HG03469 (cell line): ENCODE measurements around the gene TMEM255B.
"Not testable (repeated sequence)": the region's sequence is repeated elsewhere in the genome, so short reads cannot be mapped to it uniquely, and the experiment has no call there.

Experiments used
- ATAC-seq: cut with Tn5 transposase; IDR thresholded peaks from one replicate; pipeline ENCODE4 v1.9.1; 2021; ENCODE audit warnings: mild to moderate bottlenecking, moderate library complexity, moderate number of reproducible peaks; ENCODE audit not compliant: unreplicated experiment

TMEM255B gene

GRCh38 chr13:113784645-113785024, 25.6 kb downstream of the TMEM255B start:
- ATAC-seq, result no peak

GRCh38 chr13:113785051-113786010, 26.3 kb downstream of the TMEM255B start:
- ATAC-seq, result no peak

GRCh38 chr13:113786262-113786841, 27.3 kb downstream of the TMEM255B start:
- ATAC-seq, result no peak

DNA sequence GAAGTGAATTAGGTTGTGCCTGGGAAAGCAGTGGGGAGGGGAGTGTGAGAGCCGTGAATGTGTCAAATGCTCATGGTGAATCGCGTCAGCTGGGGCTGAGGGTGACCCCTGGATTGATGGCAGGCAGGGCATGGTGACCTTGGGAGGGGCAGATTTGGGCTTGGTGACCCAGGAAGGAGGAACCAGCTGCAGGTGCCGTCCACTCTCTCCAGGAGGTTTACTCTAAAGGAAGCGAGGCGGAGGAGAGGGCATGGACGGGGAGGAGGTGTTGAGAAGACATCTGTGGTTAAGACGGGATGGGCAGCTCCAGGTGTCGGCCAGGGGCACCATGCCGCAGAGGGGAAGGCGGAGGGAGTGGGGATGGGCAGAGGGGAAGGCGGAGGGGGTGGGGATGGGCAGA, 28.7 kb downstream of the TMEM255B start:
- no peak for ATAC-seq

DNA sequence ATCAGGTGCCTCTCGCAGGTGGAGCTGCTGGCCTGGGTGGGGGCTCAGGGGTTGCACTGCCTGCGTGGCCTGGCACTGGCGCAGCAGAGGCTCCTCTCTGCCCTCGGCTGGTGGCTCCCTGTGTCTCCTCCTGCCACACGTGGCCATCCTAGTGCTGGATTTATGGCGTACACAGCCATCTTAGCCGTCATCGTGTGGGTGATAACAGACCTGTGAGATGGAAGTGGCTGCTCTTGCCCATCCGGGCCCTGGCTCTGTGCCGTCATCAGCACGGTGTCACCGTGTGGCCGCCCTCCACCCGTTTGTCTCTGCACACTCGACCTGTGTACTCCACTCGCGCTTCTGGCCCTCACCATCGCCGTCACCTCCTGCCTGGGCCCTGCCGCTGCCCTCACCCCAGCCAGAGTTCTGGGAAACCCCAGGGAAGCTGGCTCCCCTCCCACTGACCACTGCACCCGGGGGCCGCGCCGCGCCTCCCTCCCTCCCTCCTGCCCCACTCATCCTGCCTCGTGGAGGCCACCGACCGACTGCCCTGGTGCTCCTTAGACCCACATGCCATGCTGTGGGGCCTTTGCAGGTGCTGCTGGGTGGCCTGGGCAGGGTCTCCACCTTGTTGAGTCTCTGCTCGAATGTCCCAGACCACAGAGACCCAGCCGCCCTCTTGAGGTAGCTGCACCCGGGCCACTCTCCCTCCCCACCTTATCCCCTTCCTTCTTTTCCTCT, 29.5 kb downstream of the TMEM255B start:
- ATAC-seq, result no peak

GRCh38 chr13:113789167-113789566, 30.1 kb downstream of the TMEM255B start:
- no peak for ATAC-seq

DNA sequence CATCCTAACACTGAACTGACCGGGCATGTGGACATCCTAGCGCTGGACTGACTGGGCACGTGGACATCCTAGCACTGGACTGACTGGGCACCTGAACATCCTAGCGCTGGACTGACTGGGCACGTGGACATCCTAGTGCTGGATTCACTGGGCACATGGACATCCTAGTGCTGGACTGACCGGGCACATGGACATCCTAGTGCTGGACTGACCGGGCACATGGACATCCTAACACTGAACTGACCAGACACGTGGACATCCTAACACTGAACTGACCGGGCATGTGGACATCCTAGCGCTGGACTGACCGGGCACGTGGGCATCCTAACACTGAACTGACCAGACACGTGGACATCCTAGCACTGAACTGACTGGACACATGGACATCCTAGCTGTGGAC, 30.9 kb downstream of the TMEM255B start:
- not testable (repeated sequence) for ATAC-seq

- no peak for ATAC-seq
Measured at GRCh38 chr13:113791226-113791625, 32.2 kb downstream of the TMEM255B start.

- ATAC-seq, result no peak
Measured at GRCh38 chr13:113791761-113792160, 32.7 kb downstream of the TMEM255B start.

DNA sequence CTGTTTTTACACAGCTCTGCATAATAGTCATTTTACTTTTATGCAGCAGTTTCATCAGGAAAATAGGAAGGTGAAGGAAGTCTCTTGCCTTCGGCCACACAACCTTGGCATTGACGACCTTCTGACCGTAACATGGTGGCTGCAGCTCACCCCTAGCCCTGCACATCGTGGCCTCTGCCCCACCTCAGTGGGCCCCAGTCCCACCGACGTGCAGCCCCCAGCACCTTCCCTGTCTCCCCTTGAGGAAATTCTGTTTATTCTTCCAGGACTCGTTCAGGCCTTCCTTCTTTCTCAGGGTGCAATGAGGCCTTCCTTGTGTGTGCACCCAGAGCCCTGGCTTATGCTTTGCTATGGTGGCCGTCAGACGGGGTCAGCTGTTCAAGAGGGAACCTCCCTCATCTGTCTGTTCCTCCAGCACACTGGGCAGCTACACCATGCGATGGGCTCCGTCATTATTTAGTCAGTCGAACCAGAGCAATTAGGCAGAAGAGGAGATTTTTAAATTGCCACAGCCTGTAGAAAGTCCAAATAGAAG, 33.3 kb downstream of the TMEM255B start:
- no peak for ATAC-seq

GRCh38 chr13:113792886-113793717, 34.1 kb downstream of the TMEM255B start:
- ATAC-seq, result no peak

GRCh38 chr13:113793718-113794085, 34.7 kb downstream of the TMEM255B start:
- no peak for ATAC-seq

DNA sequence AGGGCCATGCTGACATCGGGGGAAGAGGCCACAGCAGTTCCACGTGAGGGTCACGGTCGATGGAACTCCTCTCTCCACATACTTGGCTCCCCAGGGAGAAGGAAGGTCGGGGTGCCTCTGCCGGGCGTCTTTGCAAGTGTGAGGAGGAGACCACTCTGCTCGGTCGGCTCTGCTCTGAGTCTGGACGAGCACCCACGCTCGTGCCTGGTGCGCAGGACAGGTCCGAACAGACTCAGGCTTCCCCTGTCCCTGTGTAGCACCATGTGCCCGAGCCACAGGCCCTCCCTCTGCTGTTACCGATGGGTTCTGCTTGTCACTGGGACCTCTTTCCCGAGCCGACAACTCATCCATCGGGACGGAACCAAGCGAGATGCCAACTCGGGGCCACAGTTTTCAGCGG, 35.1 kb downstream of the TMEM255B start:
- no peak for ATAC-seq

DNA sequence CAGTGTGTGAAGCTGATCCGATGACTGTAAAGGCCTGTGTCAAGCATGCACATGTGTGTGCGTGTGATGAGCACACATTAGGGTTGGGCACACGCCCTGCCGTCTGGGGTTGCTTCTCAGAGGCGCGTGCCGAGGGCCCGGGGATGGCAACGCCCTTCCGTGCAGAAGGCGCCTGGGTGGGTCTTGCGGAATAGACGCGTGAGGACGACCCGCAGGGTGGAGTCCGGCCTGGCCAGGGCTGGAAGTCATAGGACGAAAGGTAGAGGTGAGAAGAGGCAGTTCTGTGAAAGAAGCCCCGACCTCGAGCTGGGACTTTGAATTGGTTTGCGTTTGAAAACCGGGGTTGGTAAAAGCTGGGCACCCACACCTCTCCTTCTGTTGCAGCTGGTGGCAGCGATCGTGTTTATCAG, 35.7 kb downstream of the TMEM255B start:
- no peak for ATAC-seq

DNA sequence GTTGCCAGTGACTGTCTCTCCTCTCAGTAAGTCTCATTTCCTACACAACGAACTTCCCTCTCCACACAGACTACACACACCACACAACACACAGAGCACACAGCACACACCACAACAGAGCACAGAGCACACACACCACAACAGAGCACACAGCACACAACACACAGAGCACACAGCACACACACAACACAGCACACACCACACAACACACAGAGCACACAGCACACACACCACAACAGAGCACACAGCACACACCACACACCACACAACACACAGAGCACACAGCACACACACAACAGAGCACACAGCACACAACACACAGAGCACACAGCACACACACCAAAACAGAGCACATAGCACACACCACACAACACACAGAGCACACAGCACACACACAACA, 36.3 kb downstream of the TMEM255B start:
- ATAC-seq, result not testable (repeated sequence)

DNA sequence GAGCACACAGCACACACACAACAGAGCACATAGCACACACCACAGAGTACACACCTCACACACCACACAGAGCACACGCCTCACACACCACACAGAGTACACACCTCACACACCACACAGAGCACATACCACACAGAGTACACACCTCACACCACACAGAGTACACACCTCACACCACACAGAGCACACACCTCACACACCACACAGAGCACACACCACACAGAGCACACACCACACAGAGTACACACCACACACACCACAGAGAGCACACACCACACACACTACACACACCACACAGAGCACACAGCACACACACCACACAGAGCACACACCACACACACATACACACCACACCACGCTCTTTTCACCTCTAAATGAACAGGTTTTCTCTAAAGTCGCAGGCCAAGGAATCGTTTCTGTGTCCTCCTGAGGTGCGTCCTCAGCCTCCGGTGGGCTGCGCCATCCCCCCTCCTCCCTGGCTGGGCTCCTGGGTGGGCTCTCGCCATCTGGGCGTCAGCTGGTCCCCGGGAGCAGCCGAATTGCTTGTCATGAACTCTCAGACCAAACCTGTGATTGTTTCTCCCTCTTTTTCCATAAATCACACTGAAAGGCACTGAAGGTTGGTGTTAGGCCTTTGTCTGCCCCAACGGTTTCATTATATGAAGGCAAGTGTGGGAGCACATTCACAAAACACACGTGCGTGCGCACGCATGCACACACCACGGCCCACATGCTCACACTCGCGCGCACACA, 37.4 kb downstream of the TMEM255B start:
- no peak for ATAC-seq

GRCh38 chr13:113796964-113797676, 38.1 kb downstream of the TMEM255B start:
- ATAC-seq, result no peak

- no peak for ATAC-seq
Measured at GRCh38 chr13:113798200-113798811, 39.3 kb downstream of the TMEM255B start.

GRCh38 chr13:113800576-113800926, 41.5 kb downstream of the TMEM255B start:
- ATAC-seq, result no peak
